Stimulated activated CD8-positive, alpha-beta memory T cell treated with anti-CD3 and anti-CD28 coated beads, Interleukin-4, amount 100 ng/mL, for 48 hours (primary cell): ENCODE data around the gene LAMA2.

Source experiments
- DNase-seq: peaks from one replicate; pipeline ENCODE4 v3.0.0-alpha.2; 2020

LAMA2 gene

DNA sequence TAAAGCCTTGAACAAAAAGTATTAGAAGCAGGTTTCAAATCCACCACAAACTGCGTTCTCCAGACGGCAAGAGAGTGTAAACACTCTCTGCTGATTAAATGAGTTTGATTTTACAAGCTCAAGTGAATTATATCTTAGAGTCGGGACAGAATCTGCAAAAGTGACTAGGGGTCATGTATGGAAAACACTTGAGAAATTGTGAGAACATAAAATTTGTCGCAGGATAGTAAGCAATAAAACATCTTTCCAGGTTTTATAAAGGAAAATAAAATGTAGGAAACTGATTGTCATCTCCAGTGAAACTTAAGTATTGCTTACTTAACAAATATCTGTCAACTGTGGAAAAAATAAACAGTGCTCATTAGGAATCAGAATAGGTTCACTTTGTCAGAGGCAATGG is 452.9 kb downstream of the LAMA2 start:
- DNase-seq, result no peak

DNA sequence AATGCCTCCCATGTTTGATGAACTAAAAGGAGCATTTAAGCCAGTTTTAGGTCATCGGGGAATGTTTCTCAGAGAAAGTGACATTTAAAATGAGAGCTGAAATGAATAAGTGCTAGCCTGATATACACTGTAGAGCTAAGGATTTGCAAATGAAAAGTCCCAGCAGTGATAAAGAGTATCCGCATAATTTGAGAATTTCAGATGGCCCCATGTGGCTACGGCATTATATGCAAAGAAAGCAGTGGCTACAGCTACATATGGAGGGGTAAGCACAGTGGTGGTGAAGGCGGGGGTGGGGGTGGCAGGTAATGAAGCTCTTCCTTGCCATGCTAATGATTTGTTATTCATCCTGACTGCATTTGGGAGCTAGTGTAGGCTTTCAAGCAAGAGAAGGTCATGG is 455.7 kb downstream of the LAMA2 start:
- DNase-seq, result no peak

DNA sequence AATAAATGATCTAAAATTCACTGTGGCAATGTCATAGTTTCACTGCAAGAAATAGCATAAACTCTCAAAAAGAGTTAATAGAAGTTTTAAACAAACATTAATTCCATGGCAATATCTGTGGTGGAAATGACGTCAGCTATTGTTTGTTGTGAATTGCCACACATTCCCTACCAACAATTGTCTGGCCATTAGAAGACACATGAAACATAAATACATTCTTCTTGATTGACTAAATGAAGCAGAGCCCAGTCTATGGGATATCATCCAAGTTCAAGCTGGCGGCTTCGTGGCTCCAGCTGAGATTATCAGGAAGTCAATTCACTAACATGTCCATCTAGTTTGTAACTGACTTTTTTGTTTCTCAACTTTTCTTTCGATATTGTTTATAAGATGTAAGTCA is 458.0 kb downstream of the LAMA2 start:
- DNase-seq, result no peak

- no peak for DNase-seq
Observed at GRCh38 chr6:129342243-129342642, 459.3 kb downstream of the LAMA2 start.

DNA sequence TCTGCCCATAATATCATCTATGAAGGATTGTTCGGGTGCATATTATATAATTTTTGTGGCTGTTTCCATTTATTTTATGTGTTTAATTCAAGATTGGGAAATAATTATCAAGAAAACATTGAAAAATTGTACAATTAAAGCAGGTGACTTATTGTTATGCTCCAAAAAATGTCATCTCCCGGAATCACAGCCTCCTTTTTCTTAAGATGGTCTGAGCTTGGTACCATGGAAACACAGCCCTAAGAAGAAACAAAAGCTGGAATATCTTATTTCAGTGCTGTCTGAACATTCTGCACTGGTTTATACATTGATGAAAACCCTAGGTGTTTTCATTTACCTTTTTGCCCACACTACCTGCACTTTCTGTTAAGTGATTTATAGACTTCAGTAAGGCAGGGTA is 459.9 kb downstream of the LAMA2 start:
- DNase-seq, result no peak

- DNase-seq, result no peak
Observed at GRCh38 chr6:129344379-129344778, 461.4 kb downstream of the LAMA2 start.

DNA sequence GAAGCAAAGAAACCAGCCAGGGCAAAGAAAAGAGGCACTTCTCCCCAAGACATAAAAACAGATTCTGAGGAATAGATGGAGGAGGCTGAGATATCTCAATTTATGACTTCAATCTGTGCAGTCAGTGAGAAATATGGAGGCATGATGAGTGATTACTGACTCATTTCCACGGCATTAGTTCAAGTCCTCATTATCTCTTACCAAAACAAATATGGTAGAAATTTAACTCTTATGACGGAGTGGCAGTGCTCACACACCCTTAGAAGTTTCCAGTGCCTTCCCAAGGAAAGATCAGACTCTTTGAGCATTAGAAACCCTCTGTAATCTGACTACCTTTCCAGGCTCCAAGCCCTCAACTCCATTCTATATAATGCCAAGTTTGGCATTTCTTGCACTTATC is 463.0 kb downstream of the LAMA2 start:
- DNase-seq, result no peak

DNA sequence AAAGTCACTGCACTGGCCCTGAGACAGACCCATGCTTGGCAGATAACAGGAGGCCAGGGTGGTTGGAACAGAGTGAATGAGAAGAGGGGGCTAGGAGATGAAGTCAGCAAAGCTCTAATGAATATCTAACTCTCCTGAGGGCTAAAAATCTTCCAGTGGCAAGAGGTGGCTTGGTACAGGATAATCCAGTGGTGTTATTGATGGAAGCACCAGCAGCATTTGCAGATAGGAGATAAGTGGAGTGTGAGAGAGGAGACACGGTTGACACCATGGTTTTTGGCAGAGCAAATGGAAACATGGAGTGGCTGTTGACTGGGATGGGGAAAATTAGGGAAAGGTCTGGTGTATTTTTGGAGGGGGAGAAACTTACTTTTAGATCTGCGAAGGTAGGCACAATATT is 464.0 kb downstream of the LAMA2 start:
- no peak for DNase-seq

GRCh38 chr6:129350278-129350677 is 467.3 kb downstream of the LAMA2 start:
- DNase-seq, result no peak

DNA sequence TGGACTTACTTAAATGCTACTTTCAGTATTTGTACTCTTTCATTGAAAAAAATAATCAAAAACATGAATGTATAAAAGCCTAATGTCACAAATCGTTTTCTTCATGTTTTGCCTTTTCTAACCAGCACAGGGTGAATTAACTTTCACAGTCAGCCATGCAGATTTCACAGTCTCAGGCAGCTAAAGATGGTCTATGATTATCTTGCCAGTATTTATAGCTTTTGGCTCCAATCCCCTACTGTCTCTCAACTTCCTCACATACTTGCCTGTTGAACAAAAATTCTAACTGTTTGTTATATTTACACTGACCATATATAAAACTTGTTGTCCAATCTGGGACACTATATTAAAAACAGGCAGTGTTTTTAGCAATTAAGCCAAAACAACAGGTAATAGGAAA is 468.9 kb downstream of the LAMA2 start:
- no peak for DNase-seq

- DNase-seq, result no peak
Observed at GRCh38 chr6:129353067-129353466, 470.1 kb downstream of the LAMA2 start.

GRCh38 chr6:129356129-129356528 is 473.2 kb downstream of the LAMA2 start:
- no peak for DNase-seq

- DNase-seq, result no peak
Observed at GRCh38 chr6:129359811-129360681, 477.1 kb downstream of the LAMA2 start.

GRCh38 chr6:129360682-129360955 is 477.7 kb downstream of the LAMA2 start:
- DNase-seq, result no peak

DNA sequence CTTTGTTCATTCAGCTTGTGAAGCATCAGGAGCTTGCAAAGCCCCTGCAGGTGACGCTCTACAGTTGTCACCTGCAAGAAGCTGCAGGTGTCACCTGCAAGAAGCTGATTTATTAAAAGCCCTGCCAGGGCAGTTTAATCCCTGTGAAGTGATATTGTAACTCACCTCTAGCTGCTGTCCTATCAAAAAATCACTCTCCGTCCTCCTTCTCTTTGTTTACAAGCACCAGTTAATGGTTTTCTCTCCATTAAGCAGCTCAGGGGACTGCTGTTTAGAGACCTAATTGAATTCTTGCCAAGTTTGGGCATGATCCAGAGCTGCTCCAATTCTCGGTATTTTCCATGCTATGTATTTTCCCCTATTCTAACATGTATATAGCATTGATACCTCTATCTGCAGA is 481.1 kb downstream of the LAMA2 start:
- DNase-seq, result no peak

- DNase-seq, result no peak
Observed at GRCh38 chr6:129364767-129365166, 481.8 kb downstream of the LAMA2 start.

- no peak for DNase-seq
Observed at GRCh38 chr6:129368076-129368475, 485.1 kb downstream of the LAMA2 start.

DNA sequence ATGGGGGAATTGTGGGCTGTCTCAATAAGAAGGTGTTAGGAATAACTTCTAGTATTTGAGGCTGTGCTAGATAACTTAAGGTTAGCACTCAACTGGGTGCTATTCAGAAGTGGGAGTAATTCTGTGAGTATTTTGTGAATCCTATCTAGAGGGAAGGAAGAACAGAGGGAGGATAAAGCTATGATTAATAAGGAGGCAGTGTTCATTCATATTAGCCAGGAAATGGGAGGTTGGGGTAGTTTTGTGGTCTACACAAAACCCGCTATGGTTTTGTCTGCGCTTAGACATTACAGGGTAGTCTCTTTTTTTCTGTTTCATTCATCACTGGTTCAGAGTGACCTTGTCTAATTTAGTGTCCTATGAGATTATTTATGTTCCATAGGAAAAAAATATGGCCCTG is 486.0 kb downstream of the LAMA2 start:
- no peak for DNase-seq

DNA sequence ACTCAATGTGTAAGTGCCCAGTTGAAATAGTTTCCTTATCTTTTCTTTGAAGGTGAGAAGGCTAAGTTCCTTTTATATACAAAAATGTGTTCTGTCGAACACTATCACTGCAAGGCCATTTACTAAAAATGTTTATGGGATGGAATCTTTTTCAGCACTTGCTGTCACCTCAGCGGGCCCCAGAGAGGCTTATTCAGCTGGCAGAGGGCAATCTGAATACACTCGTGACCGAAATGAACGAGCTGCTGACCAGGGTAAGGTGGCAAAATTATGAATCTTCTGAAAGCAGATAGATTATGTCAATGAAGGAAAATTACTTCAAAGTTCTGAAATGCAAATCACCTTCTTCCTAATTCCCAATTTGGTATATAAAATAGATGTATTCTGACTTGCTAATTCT is 486.8 kb downstream of the LAMA2 start:
- DNase-seq, result no peak

DNA sequence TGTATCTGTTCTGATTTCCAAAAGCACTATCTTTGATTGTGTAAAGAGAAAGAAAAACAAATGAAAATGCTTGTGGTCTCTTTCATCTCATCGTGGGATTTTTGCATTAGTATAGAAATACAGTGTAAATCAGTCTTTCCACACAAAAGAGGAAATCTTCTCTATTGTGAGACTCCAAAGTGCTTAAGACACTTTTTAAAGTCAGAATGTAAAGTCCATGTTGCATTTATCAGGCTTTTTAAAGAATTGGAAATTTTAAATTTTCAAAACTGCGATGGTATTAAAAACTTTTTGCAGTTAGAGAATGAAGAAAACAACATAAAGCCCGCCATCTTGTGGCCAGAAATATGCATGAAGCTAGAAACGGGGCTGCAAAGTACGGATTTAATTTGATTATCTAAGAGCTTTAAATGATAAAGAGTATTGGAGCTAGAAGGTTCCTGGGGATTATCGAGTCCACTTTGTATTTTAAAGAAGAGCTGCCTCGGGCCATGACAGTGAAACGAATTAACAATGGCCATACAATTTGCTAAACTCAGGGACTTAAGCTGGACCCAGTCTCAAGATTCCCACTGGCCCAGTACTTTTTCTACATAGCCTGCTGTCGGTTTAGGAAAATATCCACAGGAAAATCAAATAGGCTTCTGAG is 487.5 kb downstream of the LAMA2 start:
- peak; percentile 65 for DNase-seq

DNA sequence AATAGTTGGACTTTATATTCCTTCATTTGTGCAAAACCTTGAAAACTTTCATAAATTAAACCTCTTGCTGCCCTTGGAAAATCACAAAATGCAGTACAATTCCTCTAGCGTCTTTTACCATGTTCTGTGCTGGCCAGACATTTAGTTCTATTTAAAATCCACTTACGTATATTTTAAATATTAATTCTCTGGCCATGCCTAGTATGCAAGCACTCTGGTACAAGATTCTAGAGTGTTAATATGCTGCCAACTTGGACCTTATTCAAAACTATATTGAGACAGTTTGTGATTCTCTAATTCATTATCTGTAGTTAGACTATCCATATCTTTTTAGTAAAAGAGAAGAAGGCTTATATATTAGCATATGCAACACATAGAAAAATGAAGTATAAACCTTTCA is 498.9 kb downstream of the LAMA2 start:
- no peak for DNase-seq

DNA sequence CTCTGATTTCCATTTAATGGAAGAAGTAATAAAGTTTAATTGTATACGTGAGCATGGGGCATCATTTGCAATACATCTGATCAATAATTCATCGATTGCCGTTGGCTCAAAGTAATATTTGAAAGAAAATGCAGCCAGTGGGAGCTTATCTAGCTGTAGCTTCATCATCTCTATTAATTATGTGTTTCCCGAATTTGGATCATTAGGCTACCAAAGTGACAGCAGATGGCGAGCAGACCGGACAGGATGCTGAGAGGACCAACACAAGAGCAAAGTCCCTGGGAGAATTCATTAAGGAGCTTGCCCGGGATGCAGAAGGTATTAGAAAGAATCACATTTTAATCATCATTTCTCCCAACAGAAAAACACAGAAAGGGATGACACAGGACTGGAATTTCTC is 500.0 kb downstream of the LAMA2 start:
- no peak for DNase-seq

- DNase-seq, result no peak
Observed at GRCh38 chr6:129385117-129385516, 502.2 kb downstream of the LAMA2 start.

DNA sequence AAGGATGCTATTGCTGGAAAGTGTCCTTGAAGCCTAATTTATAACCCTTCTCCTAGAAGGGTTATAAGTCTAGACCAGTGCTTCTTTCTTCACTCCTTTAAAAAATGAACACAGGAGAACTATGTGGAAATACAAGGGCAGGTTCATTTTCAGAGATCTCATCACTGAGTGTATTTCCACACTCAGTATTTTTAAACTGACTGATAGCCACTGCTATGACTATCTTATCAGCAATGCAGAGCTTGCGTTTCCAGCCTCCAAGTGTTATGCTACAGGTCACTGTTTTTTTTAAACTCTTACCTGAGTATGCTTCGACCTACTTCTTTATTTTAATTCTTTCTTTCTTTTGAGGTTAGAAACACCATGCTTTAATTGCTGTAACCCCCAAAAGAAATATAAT is 508.0 kb downstream of the LAMA2 start:
- DNase-seq, result no peak

- no peak for DNase-seq
Observed at GRCh38 chr6:129393654-129394053, 510.7 kb downstream of the LAMA2 start.
